PC-3 (cell line): ENCODE data around the gene SLAMF6. TPM values are rescaled to one million over a fixed set of nuclear protein-coding genes. Genes with fewer than 3 reads are reported as not detected.
A peak's percentile ranks its signal among the peaks of the same experiment; 100 is the strongest.

ENCODE experiments used
- ATAC-seq: fragments of 200-7000 bp; cut with Tn5 transposase; 2 replicates; pipeline ENCODE4 v1.9.1; 2020; ENCODE audit warnings: mild to moderate bottlenecking, moderate library complexity
- BruUV-seq: library from RNA; stranded (reverse); fragments of 400-500 nt; replicated peaks from 2 replicates; lab custom pipeline; 2021; lab: Mats Ljungman, UMichigan
- CTCF ChIA-PET: fragments of 300-600 bp; sonication (Branson Sonifier 250); formaldehyde crosslinking; loops from one replicate; lab custom pipeline; 2022; ENCODE audit warnings: antibody characterized with exemption; lab: Charles Lee
- POLR2A ChIA-PET: fragments of 300-600 bp; sonication (Branson Sonifier 250); formaldehyde crosslinking; loops from one replicate; lab custom pipeline; 2022; ENCODE audit warnings: antibody characterized with exemption; ENCODE audit not compliant: unreplicated experiment; lab: Charles Lee
- DNase-seq: peaks from one replicate; pipeline ENCODE4 v3.0.0-alpha.2; 2015
- H2AFZ ChIP-seq: fragments of 300-600 bp; sonication (generic); 2 replicates; pipeline ENCODE4 v1.6.0; 2016; ENCODE audit warnings: antibody characterized with exemption, low read length
- H3F3A ChIP-seq: fragments of 300-600 bp; sonication (generic); one replicate; pipeline ENCODE4 v1.6.0; 2017; ENCODE audit warnings: antibody characterized with exemption, low read length, control low read depth, mild to moderate bottlenecking; ENCODE audit not compliant: unreplicated experiment
- H3K27ac ChIP-seq: fragments of 300-600 bp; sonication (generic); 2 replicates; pipeline ENCODE4 v1.5.1; 2016; ENCODE audit warnings: mild to moderate bottlenecking, low read length
- H3K27me3 ChIP-seq: fragments of 300-600 bp; sonication (generic); 2 replicates; pipeline ENCODE4 v1.6.1; 2016; ENCODE audit warnings: low read length, mixed read lengths
- H3K36me3 ChIP-seq: fragments of 300-600 bp; sonication (generic); 2 replicates; pipeline ENCODE4 v1.6.1; 2016; ENCODE audit warnings: low read depth, mixed run types, low read length, mixed read lengths
- H3K4me1 ChIP-seq: fragments of 300-600 bp; sonication (generic); 2 replicates; pipeline ENCODE4 v1.5.1; 2016; ENCODE audit warnings: low read length; ENCODE audit not compliant: insufficient read depth
- H3K4me2 ChIP-seq: fragments of 300-600 bp; sonication (generic); 2 replicates; pipeline ENCODE4 v1.6.0; 2016; ENCODE audit warnings: low read length
- H3K4me3 ChIP-seq: fragments of 300-600 bp; sonication (generic); 2 replicates; pipeline ENCODE4 v1.5.1; 2016; ENCODE audit warnings: mild to moderate bottlenecking, low read length, mixed read lengths
- H3K79me2 ChIP-seq: fragments of 300-600 bp; sonication (generic); 2 replicates; pipeline ENCODE4 v1.6.1; 2017; ENCODE audit warnings: low read length, mixed read lengths
- H3K9ac ChIP-seq: fragments of 300-600 bp; sonication (generic); 2 replicates; pipeline ENCODE4 v1.6.0; 2016; ENCODE audit warnings: mild to moderate bottlenecking, low read length
- H3K9me2 ChIP-seq: fragments of 300-600 bp; sonication (generic); replicated peaks from 2 replicates; pipeline ENCODE4 v1.6.1; 2016; ENCODE audit warnings: mixed run types, low read length, mixed read lengths
- H3K9me3 ChIP-seq: fragments of 300-600 bp; sonication (generic); 2 replicates; pipeline ENCODE4 v1.6.1; 2016; ENCODE audit warnings: low read length, mixed read lengths
- H4K20me1 ChIP-seq: fragments of 300-600 bp; sonication (generic); 2 replicates; pipeline ENCODE4 v1.6.1; 2016; ENCODE audit warnings: low read length, mixed read lengths
- EZH2 ChIP-seq: fragments of 300-600 bp; sonication (generic); IDR thresholded peaks from one replicate; pipeline ENCODE4 v1.6.1; 2017; ENCODE audit warnings: antibody characterized with exemption, mild to moderate bottlenecking, low read length; ENCODE audit not compliant: unreplicated experiment
- EZH2phosphoT487 ChIP-seq: fragments of 300-600 bp; sonication (generic); IDR thresholded peaks from 2 replicates; pipeline ENCODE4 v1.6.1; 2018; ENCODE audit warnings: mild to moderate bottlenecking, antibody characterized with exemption, low read length, borderline replicate concordance
- intact Hi-C: fragments of 100-400 bp; cut with micrococcal nuclease; formaldehyde crosslinking; loops from 2 replicates; pipeline ENCODE4 v1.9.0; 2023
- total RNA-seq: library from RNA; depleted of rRNA; stranded (reverse); fragments of >200 nt; gene quantifications from 2 replicates; pipeline ENCODE4 v1.2.3, GENCODE V29; 2014
- TF ChIP-seq, protein P1 (sequence below): fragments of 300-600 bp; sonication (generic); conservative IDR thresholded peaks from 2 replicates; pipeline ENCODE4 v1.5.1; 2017; ENCODE audit warnings: antibody characterized with exemption, low read depth, mild to moderate bottlenecking, low read length

Gene SLAMF6
- total RNA-seq, 1 experiment from 2014 or later: not detected

DNA sequence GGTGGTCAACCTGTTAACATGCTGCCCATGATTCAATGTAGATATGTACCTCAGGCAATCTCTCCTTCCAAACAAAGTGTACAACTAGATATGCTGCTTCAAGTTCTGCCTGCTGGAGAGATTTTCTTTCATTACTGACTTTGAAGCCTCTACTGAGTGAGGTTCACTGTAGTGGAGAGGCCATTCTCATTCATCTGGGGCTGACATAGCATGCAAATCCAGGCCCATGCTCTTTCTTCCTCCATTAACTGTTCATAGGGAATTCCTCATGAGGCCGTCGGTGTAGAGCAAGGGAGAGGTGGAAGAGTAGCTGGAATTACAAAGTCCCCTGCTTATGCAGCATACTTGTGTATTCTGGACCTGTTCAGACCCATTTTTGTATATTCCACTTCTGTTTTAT is 84.1 kb downstream of the SLAMF6 start:
- Histone ChIP-seq H3K4me1 (no peaks in the 10 kb centered on the region), H4K20me1 (no peaks in the 10 kb centered on the region), H3K9ac (no peak overlapping the region), H3F3A (no peaks in the 10 kb centered on the region), H3K36me3 (no peaks in the 10 kb centered on the region), H3K4me2 (no peak overlapping the region), H3K79me2 (no peaks in the 10 kb centered on the region), H2AFZ (no peak overlapping the region), H3K9me3 (no peaks in the 10 kb centered on the region), H3K27me3 (peaks cover 54% of the 10 kb centered on the region), H3K9me2 (no peaks in the 10 kb centered on the region), H3K27ac (no peak overlapping the region), H3K4me3 (no peak overlapping the region)
- ATAC-seq (no peak), DNase-seq (no peak)
- CTCF ChIA-PET: no interaction called here
- BruUV-seq: no TSS peak
- POLR2A ChIA-PET: no interaction called here
- intact Hi-C loops: no loop called here
- TF ChIP-seq EZH2 (no peak), EZH2phosphoT487 (no peak)
- TF ChIP-seq, protein P1, sequence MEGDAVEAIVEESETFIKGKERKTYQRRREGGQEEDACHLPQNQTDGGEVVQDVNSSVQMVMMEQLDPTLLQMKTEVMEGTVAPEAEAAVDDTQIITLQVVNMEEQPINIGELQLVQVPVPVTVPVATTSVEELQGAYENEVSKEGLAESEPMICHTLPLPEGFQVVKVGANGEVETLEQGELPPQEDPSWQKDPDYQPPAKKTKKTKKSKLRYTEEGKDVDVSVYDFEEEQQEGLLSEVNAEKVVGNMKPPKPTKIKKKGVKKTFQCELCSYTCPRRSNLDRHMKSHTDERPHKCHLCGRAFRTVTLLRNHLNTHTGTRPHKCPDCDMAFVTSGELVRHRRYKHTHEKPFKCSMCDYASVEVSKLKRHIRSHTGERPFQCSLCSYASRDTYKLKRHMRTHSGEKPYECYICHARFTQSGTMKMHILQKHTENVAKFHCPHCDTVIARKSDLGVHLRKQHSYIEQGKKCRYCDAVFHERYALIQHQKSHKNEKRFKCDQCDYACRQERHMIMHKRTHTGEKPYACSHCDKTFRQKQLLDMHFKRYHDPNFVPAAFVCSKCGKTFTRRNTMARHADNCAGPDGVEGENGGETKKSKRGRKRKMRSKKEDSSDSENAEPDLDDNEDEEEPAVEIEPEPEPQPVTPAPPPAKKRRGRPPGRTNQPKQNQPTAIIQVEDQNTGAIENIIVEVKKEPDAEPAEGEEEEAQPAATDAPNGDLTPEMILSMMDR: no peak

DNA sequence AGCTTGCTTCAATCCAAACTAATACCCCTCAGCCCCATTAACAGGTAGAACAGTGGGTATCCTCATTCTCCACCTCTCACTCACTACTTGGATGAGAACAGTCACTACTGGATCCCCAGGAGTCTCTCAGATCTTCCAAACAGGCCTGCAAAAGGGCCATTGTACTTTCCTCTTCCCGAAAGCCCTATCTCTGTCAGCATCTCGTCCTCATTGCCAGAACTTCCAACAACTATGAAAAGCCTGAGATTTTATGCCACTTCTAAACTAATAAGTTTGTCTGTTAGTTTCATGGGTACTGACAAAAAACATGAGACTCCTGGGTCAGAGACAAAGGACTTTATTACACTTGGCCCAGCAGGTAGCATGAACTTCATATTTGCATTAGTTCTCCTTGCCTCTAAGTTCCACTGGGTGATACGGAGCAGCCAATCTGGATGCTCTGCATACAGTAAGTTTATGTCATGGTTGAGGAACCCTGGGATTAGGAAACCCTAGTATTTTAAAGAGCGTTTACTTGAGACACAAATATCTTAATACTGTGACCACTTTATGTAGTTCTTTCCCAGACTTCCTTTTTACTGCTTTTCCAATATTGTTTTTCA is 84.6 kb downstream of the SLAMF6 start:
- H3K27me3 ChIP-seq: peaks cover 59% of the 10 kb centered on the region
- H2AFZ ChIP-seq: no peak overlapping the region; the same call in 1 of the 2 replicates
- intact Hi-C loops: no loop called here
- no peaks in the 10 kb centered on the region for H3F3A ChIP-seq
- TF ChIP-seq EZH2 (no peak), EZH2phosphoT487 (no peak)
- TF ChIP-seq, protein P1: no peak
- ATAC-seq (no peak), DNase-seq (no peak)
- H4K20me1 ChIP-seq: no peaks in the 10 kb centered on the region
- BruUV-seq: no TSS peak
- ChIA-PET CTCF (no interaction called here), POLR2A (no interaction called here)
- H3K9me3 ChIP-seq: no peaks in the 10 kb centered on the region
- H3K9ac ChIP-seq: no peak overlapping the region
- no peaks in the 10 kb centered on the region for H3K4me1 ChIP-seq
- peak overlapping the region; percentile 17; the same call in 1 of the 2 replicates for H3K4me3 ChIP-seq
- H3K9me2 ChIP-seq: no peaks in the 10 kb centered on the region
- no peak overlapping the region for H3K27ac ChIP-seq
- H3K36me3 ChIP-seq: no peaks in the 10 kb centered on the region
- H3K4me2 ChIP-seq: peak overlapping the region; percentile 52
- no peaks in the 10 kb centered on the region for H3K79me2 ChIP-seq
